ENCODE results near the gene CASQ2.

DNA sequence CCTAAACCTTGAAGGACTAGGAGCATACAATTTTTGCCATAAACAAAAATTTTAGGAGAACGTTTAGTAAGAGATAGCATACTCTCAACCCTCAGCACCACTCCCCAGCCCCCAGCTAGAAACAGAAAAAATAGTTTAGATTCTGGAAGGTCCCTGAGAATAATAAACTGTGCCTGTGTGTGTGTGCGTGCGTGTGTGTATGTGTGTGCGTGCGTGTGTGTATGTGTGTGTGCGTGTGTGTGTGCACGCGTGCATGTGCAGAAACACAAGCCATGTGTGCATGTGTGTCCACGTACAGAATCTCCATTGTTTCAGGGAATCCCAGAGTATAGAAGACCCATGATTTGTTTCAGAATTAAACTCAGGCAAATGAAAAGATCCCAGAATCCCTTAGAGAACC is 62.6 kb downstream of the CASQ2 start:
- TF ChIP-seq POLR2A (IDR thresholded peaks at IDR 0.05; ENCODE audit: low read length): no peak
- TF ChIP-seq EP300 (IDR thresholded peaks at IDR 0.05): no peak
- TF ChIP-seq CHD4 (IDR thresholded peaks at IDR 0.05; ENCODE audit: borderline replicate concordance): no peak
- TF ChIP-seq CEBPB (IDR thresholded peaks at IDR 0.05): no peak
- TF ChIP-seq NR3C1 (IDR thresholded peaks at IDR 0.05): no peak
- no peak for TF ChIP-seq HOXB5 (CRISPR knock-in tag; IDR thresholded peaks at IDR 0.05)
- TF ChIP-seq, protein P1, sequence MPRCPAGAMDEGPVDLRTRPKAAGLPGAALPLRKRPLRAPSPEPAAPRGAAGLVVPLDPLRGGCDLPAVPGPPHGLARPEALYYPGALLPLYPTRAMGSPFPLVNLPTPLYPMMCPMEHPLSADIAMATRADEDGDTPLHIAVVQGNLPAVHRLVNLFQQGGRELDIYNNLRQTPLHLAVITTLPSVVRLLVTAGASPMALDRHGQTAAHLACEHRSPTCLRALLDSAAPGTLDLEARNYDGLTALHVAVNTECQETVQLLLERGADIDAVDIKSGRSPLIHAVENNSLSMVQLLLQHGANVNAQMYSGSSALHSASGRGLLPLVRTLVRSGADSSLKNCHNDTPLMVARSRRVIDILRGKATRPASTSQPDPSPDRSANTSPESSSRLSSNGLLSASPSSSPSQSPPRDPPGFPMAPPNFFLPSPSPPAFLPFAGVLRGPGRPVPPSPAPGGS (IDR thresholded peaks at IDR 0.05): no peak
- TF ChIP-seq, protein P2, sequence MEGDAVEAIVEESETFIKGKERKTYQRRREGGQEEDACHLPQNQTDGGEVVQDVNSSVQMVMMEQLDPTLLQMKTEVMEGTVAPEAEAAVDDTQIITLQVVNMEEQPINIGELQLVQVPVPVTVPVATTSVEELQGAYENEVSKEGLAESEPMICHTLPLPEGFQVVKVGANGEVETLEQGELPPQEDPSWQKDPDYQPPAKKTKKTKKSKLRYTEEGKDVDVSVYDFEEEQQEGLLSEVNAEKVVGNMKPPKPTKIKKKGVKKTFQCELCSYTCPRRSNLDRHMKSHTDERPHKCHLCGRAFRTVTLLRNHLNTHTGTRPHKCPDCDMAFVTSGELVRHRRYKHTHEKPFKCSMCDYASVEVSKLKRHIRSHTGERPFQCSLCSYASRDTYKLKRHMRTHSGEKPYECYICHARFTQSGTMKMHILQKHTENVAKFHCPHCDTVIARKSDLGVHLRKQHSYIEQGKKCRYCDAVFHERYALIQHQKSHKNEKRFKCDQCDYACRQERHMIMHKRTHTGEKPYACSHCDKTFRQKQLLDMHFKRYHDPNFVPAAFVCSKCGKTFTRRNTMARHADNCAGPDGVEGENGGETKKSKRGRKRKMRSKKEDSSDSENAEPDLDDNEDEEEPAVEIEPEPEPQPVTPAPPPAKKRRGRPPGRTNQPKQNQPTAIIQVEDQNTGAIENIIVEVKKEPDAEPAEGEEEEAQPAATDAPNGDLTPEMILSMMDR (IDR thresholded peaks at IDR 0.05): no peak
- TF ChIP-seq MAZ (IDR thresholded peaks at IDR 0.05; ENCODE audit: borderline replicate concordance, low read depth, low read length): no peak
- TF ChIP-seq USF2 (IDR thresholded peaks at IDR 0.05): no peak
- TF ChIP-seq, protein P3, sequence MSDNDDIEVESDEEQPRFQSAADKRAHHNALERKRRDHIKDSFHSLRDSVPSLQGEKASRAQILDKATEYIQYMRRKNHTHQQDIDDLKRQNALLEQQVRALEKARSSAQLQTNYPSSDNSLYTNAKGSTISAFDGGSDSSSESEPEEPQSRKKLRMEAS (IDR thresholded peaks at IDR 0.05): no peak
- no peak for TF ChIP-seq RAD21 (conservative IDR thresholded peaks at IDR 0.05 in 1 of 2, IDR thresholded peaks at IDR 0.05 in 1 of 2)
- no peak for TF ChIP-seq MYC (IDR thresholded peaks at IDR 0.05; ENCODE audit: borderline replicate concordance, low read length)

Measured in A549 (cell line).